PFSK-1 (cell line): ENCODE measurements around the gene CPOX.

ENCODE experiments used
- FOXP2 ChIP-seq: optimal IDR thresholded peaks from 2 replicates; pipeline ENCODE3; 2011; ENCODE audit warnings: borderline replicate concordance, control low read depth, inconsistent platforms; ENCODE audit not compliant: insufficient read depth; ENCODE audit errors: extremely low read length, extremely low read depth
- POLR2AphosphoS5 ChIP-seq: IDR thresholded peaks from 2 replicates; pipeline ENCODE4 v1.6.1; 2012; ENCODE audit warnings: low read depth, mild to moderate bottlenecking, control low read depth, low read length, moderate library complexity
- SIN3A ChIP-seq: IDR thresholded peaks from 2 replicates; pipeline ENCODE4 v1.6.1; 2012; ENCODE audit warnings: mild to moderate bottlenecking, low read length, moderate library complexity, borderline replicate concordance; ENCODE audit not compliant: insufficient read depth
- TAF1 ChIP-seq: IDR thresholded peaks from 2 replicates; pipeline ENCODE4 v1.6.1; 2012; ENCODE audit warnings: low read length, control low read depth, borderline replicate concordance; ENCODE audit not compliant: insufficient read depth
- TF ChIP-seq, protein P1 (sequence below), 2 experiments: IDR thresholded peaks; 2 replicates each; pipeline versions ENCODE4 v1.6.1 to v1.8.0; 2011 to 2012; ENCODE audit warnings: low read depth in 2 of 2, low read length in 2 of 2, control low read depth in 1 of 2, inconsistent platforms in 1 of 2, mild to moderate bottlenecking in 1 of 2, moderate library complexity in 1 of 2; ENCODE audit not compliant: insufficient read depth in 1 of 2

The CPOX gene

DNA sequence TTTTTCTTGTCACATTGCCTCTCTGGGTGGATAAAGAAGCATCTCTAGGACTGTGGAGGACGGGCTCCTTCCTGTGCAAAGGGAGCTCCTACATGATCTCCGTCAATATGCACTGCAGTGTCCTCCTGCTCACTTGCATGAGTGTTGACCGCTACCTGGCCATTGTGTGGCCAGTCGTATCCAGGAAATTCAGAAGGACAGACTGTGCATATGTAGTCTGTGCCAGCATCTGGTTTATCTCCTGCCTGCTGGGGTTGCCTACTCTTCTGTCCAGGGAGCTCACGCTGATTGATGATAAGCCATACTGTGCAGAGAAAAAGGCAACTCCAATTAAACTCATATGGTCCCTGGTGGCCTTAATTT, 61.2 kb downstream of the CPOX start:
- TF ChIP-seq, protein P1, sequence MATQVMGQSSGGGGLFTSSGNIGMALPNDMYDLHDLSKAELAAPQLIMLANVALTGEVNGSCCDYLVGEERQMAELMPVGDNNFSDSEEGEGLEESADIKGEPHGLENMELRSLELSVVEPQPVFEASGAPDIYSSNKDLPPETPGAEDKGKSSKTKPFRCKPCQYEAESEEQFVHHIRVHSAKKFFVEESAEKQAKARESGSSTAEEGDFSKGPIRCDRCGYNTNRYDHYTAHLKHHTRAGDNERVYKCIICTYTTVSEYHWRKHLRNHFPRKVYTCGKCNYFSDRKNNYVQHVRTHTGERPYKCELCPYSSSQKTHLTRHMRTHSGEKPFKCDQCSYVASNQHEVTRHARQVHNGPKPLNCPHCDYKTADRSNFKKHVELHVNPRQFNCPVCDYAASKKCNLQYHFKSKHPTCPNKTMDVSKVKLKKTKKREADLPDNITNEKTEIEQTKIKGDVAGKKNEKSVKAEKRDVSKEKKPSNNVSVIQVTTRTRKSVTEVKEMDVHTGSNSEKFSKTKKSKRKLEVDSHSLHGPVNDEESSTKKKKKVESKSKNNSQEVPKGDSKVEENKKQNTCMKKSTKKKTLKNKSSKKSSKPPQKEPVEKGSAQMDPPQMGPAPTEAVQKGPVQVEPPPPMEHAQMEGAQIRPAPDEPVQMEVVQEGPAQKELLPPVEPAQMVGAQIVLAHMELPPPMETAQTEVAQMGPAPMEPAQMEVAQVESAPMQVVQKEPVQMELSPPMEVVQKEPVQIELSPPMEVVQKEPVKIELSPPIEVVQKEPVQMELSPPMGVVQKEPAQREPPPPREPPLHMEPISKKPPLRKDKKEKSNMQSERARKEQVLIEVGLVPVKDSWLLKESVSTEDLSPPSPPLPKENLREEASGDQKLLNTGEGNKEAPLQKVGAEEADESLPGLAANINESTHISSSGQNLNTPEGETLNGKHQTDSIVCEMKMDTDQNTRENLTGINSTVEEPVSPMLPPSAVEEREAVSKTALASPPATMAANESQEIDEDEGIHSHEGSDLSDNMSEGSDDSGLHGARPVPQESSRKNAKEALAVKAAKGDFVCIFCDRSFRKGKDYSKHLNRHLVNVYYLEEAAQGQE (IDR thresholded peaks at IDR 0.05; ENCODE audit: insufficient read depth in 1 of 2, low read depth in 2 of 2, low read length in 2 of 2), result no peak
- TF ChIP-seq POLR2AphosphoS5 (no peak), SIN3A (no peak), TAF1 (no peak), FOXP2 (no peak)

DNA sequence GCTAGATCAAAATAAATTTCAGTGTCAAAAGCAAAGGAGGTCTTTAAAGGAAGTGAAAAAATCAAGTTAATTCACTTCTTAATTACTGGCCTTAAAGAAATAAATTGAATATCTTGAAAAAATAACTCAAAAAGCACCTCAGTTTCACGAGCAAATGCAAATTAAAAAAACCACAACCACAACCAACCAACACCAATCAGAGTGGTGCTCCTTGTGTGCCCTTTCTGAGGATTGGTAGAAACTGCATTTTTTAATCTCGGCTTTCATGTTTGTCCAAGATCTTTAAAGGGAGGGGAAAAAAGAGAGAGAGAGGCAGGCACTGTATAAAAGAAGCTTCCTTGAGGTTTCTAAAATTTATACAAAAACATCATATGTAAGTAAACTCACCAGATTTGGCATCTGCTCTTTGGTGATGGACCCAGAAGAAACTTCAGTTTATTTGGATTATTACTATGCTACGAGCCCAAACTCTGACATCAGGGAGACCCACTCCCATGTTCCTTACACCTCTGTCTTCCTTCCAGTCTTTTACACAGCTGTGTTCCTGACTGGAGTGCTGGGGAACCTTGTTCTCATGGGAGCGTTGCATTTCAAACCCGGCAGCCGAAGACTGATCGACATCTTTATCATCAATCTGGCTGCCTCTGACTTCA, 61.7 kb downstream of the CPOX start, which contains the start of gene GPR15:
TSS of gene GPR15 (plus strand) at position 357 of the 653 bp plus-strand sequence. CDS start at position 413, 56 bp downstream.
- no peak for TF ChIP-seq SIN3A
- TF ChIP-seq POLR2AphosphoS5, result no peak
- TF ChIP-seq, protein P1 (IDR thresholded peaks at IDR 0.05; ENCODE audit: insufficient read depth in 1 of 2, low read depth in 2 of 2, low read length in 2 of 2), result no peak
- no peak for TF ChIP-seq TAF1
- TF ChIP-seq FOXP2, result no peak

DNA sequence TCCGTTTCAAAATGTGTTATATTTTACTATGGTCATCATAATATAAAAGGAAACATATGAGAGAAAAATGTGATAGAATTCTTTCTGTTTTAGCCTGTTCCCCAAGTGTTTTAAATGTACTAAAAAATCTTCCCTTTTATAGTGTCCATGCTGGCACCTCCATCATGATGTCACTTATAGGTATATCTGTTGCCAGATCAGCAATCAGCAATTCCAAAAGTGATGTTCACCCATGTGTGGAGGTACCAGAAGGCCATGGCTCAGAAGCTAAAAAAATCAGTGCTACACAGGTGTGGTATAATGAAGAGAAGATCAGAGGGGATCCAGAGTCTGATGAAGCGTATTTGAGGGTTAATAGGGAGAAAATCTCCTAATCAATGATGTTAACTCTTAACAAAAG, 62.7 kb downstream of the CPOX start:
- TF ChIP-seq POLR2AphosphoS5 (no peak), FOXP2 (no peak), SIN3A (no peak), TAF1 (no peak)
- TF ChIP-seq, protein P1 (IDR thresholded peaks at IDR 0.05; ENCODE audit: insufficient read depth in 1 of 2, low read depth in 2 of 2, low read length in 2 of 2), result no peak

DNA sequence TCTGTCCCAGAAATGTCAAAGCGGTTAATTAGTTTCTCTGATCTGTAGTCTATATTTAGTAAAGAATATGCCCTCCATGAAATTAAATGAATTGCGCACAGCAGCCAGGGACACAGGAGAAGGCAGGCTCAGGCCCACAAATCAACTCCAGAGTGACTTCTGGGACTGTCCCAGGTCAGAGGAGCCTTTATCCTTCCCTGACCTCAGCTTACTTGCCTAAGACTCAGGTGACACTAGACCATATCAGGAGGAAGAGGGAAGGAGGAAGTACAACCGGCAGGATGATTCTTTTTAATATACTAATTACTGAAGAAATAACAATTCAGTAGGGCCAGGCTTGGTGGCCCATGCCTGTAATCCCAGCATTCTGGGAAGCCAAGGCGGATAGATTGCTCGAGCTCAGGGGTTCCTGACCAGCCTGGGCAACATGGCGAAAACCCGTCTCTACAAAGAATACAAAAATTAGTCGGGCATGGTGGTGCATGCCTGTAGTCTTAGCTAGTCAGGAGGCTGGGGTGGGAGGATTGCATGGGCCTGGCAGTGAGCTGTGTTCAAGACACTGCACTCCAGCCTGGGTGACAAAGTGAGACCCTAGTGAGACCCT, 63.5 kb downstream of the CPOX start:
- TF ChIP-seq FOXP2, result no peak
- TF ChIP-seq SIN3A, result no peak
